Measurements from ENCODE around the gene NAGK. TPM values are rescaled to one million over a fixed set of nuclear protein-coding genes. Genes with fewer than 3 reads are reported as not detected.
"Not testable (repeated sequence)": the region's sequence is repeated elsewhere in the genome, so short reads cannot be mapped to it uniquely, and the experiment has no call there.

NAGK gene
- 10 to 100 TPM; 40.5 to 88.0 (median 70.0) TPM for total RNA-seq

DNA sequence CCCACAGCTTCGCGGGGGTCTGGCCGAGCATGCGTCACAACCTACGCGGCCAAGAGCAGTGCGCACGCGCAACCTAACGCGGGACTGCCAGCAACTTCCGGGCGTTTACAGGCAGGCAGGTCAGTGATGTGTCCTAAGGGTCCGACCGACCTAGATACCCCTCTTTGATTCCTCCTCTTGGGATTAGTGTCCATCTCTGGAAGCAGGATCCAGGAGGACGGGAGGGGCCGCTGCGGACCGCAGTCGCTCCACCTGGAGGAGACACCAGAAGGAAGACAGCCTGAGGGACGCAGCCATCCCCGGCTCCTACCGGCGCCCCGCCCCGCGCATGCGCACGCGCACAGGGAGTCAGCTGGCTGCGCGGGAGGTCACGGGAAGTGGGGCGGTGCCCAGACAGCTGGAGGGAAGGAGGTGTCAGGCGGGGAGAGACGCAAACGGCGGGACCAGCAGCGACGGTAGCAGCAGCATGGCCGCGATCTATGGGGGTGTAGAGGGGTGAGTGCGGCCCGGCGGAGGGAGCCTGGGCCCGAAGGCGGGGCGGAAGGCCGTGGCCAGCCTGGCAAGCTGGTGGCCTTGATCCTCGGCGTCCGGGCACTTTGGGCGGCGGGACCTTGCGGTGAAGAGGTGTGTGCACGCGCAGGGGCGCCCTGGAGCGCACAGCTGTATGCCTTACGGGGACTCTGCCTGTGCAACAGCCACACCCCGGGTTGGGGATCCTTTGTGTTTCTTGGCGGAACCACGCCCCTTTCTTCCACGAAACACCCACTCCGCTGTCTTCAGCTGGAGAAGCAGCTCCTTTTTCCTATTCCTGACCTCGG lies at the start of gene NAGK:
TSS of gene NAGK (plus strand) at position 431 of the 818 bp plus-strand sequence. CDS start at position 467, 36 bp downstream.
- Histone ChIP-seq H3K4me3 (replicated peaks in 1 of 3) (peak within 1 kb of the TSS; percentile 45 to 62 (median 46)), H3K27me3 (no peaks in the 10 kb centered on the region), H3K36me3 (peaks cover 0 to 7% of the 10 kb centered on the region in 2 donors), H3K4me1 (peaks cover 21 to 24% of the 10 kb centered on the region in 2 donors), H3K27ac (peak within 1 kb of the TSS; percentile 89 to 95 (median 92)), H3K9me3 (no peaks in the 10 kb centered on the region)
- WGBS, 2 donors: 0% methylated on average over 16 to 64 of the region's 66 CpGs
- intact Hi-C loops (cut with DNase I): no loop called here
- peak; percentile 100 for TF ChIP-seq POLR2A (IDR thresholded peaks at IDR 0.05)
- TF ChIP-seq, protein P1, sequence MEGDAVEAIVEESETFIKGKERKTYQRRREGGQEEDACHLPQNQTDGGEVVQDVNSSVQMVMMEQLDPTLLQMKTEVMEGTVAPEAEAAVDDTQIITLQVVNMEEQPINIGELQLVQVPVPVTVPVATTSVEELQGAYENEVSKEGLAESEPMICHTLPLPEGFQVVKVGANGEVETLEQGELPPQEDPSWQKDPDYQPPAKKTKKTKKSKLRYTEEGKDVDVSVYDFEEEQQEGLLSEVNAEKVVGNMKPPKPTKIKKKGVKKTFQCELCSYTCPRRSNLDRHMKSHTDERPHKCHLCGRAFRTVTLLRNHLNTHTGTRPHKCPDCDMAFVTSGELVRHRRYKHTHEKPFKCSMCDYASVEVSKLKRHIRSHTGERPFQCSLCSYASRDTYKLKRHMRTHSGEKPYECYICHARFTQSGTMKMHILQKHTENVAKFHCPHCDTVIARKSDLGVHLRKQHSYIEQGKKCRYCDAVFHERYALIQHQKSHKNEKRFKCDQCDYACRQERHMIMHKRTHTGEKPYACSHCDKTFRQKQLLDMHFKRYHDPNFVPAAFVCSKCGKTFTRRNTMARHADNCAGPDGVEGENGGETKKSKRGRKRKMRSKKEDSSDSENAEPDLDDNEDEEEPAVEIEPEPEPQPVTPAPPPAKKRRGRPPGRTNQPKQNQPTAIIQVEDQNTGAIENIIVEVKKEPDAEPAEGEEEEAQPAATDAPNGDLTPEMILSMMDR (IDR thresholded peaks at IDR 0.05): no peak
- DNase-seq: peak; percentile 95 to 96

DNA sequence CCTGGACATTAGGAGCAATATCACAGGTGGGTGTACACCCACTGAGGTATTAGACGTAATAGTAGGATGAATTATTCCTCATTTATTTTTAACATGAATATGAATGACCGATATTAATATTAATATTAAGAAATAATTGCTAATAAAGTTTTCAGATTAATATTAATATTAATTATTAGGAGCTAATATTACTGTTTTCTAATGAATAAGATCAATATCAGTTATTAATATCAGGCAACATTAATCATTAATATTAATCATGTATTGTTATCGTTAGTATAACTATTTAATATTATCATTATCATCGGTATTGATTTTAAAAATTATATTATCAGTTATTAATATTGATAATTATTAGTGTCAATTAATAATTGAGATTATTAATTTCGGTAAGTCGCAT lies 48.5 kb upstream of the NAGK start:
- peaks cover 0 to 12% of the 10 kb centered on the region in 2 donors for H3K4me1 ChIP-seq
- DNase-seq; H3K9me3 ChIP-seq; H3K27ac ChIP-seq; H3K4me3 ChIP-seq (replicated peaks in 1 of 3); H3K36me3 ChIP-seq; H3K27me3 ChIP-seq; intact Hi-C loops (cut with DNase I): not testable (repeated sequence)
- 89 to 92% methylated on average over 6 of the region's 6 CpGs for WGBS, 2 donors

DNA sequence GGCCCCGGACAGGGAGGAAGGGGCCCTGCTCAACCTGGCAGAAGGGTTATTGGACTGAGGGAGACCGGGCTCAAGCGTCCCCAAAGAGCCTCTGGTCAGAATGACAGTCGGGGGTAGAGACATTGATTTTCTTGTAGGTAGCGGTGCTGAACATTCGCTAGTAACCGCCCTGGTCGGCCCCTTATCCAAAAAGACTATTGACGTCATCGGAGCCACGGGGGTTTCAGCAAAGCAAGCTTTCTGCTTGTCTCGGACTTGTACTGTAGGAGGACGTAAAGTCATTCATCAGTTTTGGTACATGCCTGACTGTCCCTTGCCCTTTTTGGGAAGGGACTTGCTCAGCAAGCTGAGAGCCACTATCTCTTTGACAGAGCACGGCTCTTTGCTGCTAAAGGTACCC lies 47.1 kb upstream of the NAGK start:
- intact Hi-C loops (cut with DNase I); H3K4me3 ChIP-seq (replicated peaks in 1 of 3); H3K36me3 ChIP-seq; H3K27ac ChIP-seq; H3K27me3 ChIP-seq; H3K9me3 ChIP-seq; DNase-seq: not testable (repeated sequence)
- peaks cover 0 to 12% of the 10 kb centered on the region in 2 donors for H3K4me1 ChIP-seq
- WGBS, 2 donors: 76 to 81% methylated on average over 14 of the region's 14 CpGs

DNA sequence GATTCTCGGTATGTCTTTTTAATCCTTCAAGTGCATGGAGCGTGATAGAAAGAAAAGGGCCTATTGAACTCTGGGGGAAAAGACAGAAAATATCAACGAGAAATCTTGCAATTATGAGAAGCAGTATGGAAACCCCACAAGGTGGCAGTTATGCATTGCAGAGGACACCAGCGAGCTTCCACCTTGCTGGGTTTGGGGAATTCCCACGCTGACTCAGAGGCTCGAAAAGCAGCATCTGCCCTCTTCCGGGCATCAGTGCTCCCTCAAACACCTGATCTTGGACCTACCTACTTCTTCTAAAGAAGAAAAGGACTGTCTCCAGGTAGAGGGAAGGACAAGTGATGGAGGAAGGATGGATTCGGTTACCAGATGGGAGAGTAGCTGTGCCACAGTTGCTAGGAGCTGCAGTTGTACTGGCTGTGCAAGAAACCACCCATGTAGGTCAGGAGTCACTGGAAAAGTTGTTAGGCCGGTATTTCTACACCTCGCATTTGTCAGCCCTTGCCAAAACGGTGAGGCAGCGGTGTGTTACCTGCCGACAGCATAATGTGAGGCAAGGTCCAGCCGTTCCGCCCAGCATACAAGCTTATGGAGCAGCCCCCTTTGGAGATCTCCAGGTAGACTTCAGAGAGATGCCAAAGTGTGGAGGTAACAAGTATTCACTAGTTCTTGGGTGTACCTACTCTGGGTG lies 44.8 kb upstream of the NAGK start:
- H3K36me3 ChIP-seq; H3K9me3 ChIP-seq; H3K4me3 ChIP-seq (replicated peaks in 1 of 3); H3K27me3 ChIP-seq; intact Hi-C loops (cut with DNase I): not testable (repeated sequence)
- peak overlapping the region in 1 of 3 donors; percentile 74 for H3K27ac ChIP-seq
- peaks cover 0 to 12% of the 10 kb centered on the region in 2 donors for H3K4me1 ChIP-seq
- peak; percentile 81 to 82 for DNase-seq
- WGBS, 2 donors: 38 to 39% methylated on average over 15 of the region's 15 CpGs
- TF ChIP-seq, protein P1 (IDR thresholded peaks at IDR 0.05): peak in 3 of 6 experiments; percentile 26 to 56 (median 35)

DNA sequence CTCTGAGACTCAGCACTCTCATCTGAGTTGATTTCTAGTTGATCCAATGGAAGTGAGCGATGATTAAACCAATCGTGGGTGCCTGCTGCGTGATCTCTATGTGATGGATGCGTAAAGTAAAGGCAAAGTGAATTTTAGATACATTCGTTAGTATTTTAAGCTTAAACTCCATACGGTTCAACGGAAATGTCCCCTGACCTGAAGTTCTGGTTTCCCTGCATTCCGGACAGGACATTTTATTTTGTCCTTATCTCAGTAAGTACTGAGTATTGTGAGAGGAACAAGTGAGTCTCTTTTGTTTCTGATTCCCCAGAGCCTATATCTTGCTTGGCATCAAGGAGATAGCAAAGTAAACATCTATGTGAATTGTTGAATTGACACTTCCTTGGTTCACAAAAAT lies 32.2 kb upstream of the NAGK start:
- DNase-seq; H3K27me3 ChIP-seq; H3K4me1 ChIP-seq; H3K27ac ChIP-seq; intact Hi-C loops (cut with DNase I); H3K9me3 ChIP-seq; H3K4me3 ChIP-seq (replicated peaks in 1 of 3); H3K36me3 ChIP-seq: not testable (repeated sequence)
- WGBS, 2 donors: 64 to 81% methylated on average over 8 of the region's 8 CpGs

DNA sequence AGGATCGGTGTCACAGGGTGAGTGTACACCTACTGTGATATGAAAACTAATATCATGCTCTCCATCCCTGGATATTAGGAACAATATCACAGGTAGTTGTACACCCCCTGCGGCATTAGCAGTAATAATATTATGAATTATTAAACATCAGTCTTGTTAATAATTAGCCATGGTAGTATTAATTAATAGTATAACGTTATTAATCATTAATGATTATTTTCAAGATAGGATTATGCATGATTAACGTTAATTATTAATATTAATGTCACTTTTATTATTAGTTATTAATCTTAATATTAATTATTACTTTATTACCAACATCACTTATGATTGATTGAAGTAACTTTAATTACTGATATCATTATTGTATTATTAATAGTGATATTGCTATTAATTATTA lies 26.2 kb upstream of the NAGK start:
- H3K4me1 ChIP-seq: no peaks in the 10 kb centered on the region
- 69 to 70% methylated on average over 4 of the region's 4 CpGs for WGBS, 2 donors

More for the DNA sequence above, 26.2 kb upstream of the NAGK start:
- Histone ChIP-seq H3K27ac (no peak overlapping the region), H3K36me3 (no peaks in the 10 kb centered on the region), H3K9me3 (no peaks in the 10 kb centered on the region), H3K27me3 (no peaks in the 10 kb centered on the region), H3K4me3 (replicated peaks in 1 of 3) (no peak overlapping the region)
- no peak for DNase-seq
- TF ChIP-seq POLR2A (IDR thresholded peaks at IDR 0.05): no peak
- TF ChIP-seq, protein P1 (IDR thresholded peaks at IDR 0.05): no peak
- intact Hi-C loops (cut with DNase I): no loop called here

Measured in thyroid gland (tissue), 4 donors.